HG03520 (cell line): ENCODE results near the gene SLC25A40.

Experiments used
- ATAC-seq: cut with Tn5 transposase; IDR thresholded peaks from one replicate; pipeline ENCODE4 v1.9.1; 2021; ENCODE audit warnings: mild to moderate bottlenecking, moderate library complexity; ENCODE audit not compliant: unreplicated experiment

The SLC25A40 gene

GRCh38 chr7:87785368-87785995 is 90.7 kb downstream of the SLC25A40 start:
- no peak for ATAC-seq

- no peak for ATAC-seq
Measured at GRCh38 chr7:87784424-87784823, 91.7 kb downstream of the SLC25A40 start.
